ENCODE measurements around the gene RNU6-1.
A peak's percentile ranks its signal among the peaks of the same experiment; 100 is the strongest.

RNU6-1 gene

DNA sequence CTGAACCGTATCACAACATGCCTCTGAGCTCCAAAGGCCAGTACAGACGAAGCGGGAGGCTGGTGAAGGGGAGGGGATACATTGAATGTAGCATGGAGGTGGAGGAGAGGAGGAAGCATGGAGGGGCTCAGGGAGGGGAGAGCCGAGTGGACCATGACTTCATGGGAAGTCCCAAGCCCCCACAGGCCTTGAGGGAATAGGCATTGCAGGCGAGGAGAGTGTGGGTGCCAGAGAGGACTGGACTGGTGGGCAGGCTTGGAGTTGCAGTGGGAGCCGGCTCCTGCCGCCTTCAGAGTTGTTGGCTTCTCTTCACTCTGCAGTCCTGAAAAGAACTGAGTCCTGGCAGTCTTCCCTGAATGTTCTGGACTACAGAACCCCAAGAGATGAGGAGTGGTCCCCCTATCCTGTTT lies 3.3 kb upstream of the RNU6-1 start:
- TF ChIP-seq CTCF (conservative IDR thresholded peaks at IDR 0.05; ENCODE audit: low read depth), result no peak
- H3K27ac ChIP-seq, result no peak overlapping the region
- ChIA-PET CTCF (no interaction called here), POLR2A (ENCODE audit: low non-redundant PET) (no interaction called here)
- DNase-seq (ENCODE audit: low spot score), result no peak

GRCh38 chr15:67841513-67841762 lies 1.6 kb upstream of the RNU6-1 start:
- TF ChIP-seq CTCF (conservative IDR thresholded peaks at IDR 0.05; ENCODE audit: low read depth), result no peak
- ChIA-PET POLR2A (ENCODE audit: low non-redundant PET) (no interaction called here), CTCF (interaction anchor here (0.5 to 1.0 kb wide), 3 partner anchors 318 to 480 kb away, joined by 3 to 4 read pairs (median 4); no protein-coding TSS in a partner anchor)
- no peak for DNase-seq (ENCODE audit: low spot score)
- no peak overlapping the region for H3K27ac ChIP-seq

- peak overlapping the region; percentile 89 for H3K27ac ChIP-seq
- no peak for TF ChIP-seq CTCF (conservative IDR thresholded peaks at IDR 0.05; ENCODE audit: low read depth)
- DNase-seq (ENCODE audit: low spot score), result no peak
- POLR2A ChIA-PET (ENCODE audit: low non-redundant PET), result no interaction called here
- CTCF ChIA-PET, result interaction anchor here (0.5 to 1.0 kb wide), 6 partner anchors 314 to 479 kb away, joined by 3 to 4 read pairs (median 4); no protein-coding TSS in a partner anchor
Observed at GRCh38 chr15:67840749-67841512, 1.1 kb upstream of the RNU6-1 start.

GRCh38 chr15:67839499-67839928 lies 331 bp downstream of the RNU6-1 start:
- CTCF ChIA-PET, result no interaction called here
- TF ChIP-seq CTCF (conservative IDR thresholded peaks at IDR 0.05; ENCODE audit: low read depth), result no peak
- H3K27ac ChIP-seq, result no peak overlapping the region
- peak; percentile 75 for DNase-seq (ENCODE audit: low spot score)
- POLR2A ChIA-PET (ENCODE audit: low non-redundant PET), result no interaction called here

DNA sequence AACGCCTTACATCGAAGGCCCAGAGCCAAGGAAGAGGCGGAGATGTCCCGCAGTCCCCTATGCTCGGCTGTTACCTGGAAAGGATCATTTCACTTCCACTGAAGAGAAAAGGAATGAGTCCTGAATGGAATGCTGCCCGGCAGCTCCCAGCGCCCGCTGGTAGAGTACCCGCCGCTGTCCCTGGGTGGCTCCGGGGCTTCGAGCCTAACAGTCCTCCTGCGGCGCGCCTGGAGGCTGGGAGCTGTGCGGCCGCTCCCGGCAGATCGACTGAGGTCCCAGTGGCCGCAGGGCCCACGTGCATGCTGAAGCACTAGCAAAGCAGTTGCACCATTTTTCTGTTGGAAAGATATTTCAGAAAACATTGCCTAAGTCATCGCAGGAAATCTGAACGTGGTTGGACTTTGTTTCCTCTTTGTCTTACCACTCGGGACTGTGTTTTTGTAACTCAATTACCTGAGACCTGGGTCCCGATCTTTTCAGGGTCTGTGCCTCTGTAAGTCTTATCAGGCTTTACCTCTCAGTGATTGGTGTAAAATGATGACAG lies 984 bp downstream of the RNU6-1 start:
- POLR2A ChIA-PET (ENCODE audit: low non-redundant PET), result no interaction called here
- peak; percentile 66 for DNase-seq (ENCODE audit: low spot score)
- TF ChIP-seq CTCF (conservative IDR thresholded peaks at IDR 0.05; ENCODE audit: low read depth), result no peak
- CTCF ChIA-PET, result no interaction called here
- peak overlapping the region; percentile 30 for H3K27ac ChIP-seq

- no peak for TF ChIP-seq CTCF (conservative IDR thresholded peaks at IDR 0.05; ENCODE audit: low read depth)
- ChIA-PET POLR2A (ENCODE audit: low non-redundant PET) (no interaction called here), CTCF (interaction anchor here (0.9 to 1.1 kb wide), 2 partner anchors 250 to 380 kb away, joined by 3 to 8 read pairs; no protein-coding TSS in a partner anchor)
- DNase-seq (ENCODE audit: low spot score), result no peak
- no peak overlapping the region for H3K27ac ChIP-seq
Observed at GRCh38 chr15:67836955-67837354, 2.9 kb downstream of the RNU6-1 start.

Data from RWPE1 (cell line).